HepG2 (cell line): Measurements from ENCODE around the gene SEC31B. TPM values are rescaled to one million over a fixed set of nuclear protein-coding genes. Genes with fewer than 3 reads are reported as not detected.

Source experiments
- AGO2 ChIP-seq: fragments of 200-400 bp; formaldehyde crosslinking; optimal IDR thresholded peaks from 2 replicates; pipeline ENCODE3; 2017; ENCODE audit warnings: mild to moderate bottlenecking, low read depth, low read length, moderate library complexity
- CAMTA2 ChIP-seq: sonication (generic); formaldehyde crosslinking; IDR thresholded peaks from 2 replicates; pipeline ENCODE4 v1.4.0; 2020; ENCODE audit warnings: mild to moderate bottlenecking, missing genetic modification reagents, borderline replicate concordance
- CHD2 ChIP-seq: IDR thresholded peaks from 2 replicates; pipeline ENCODE4 v1.6.1; 2011; ENCODE audit warnings: low read depth, low read length, improper control_type of control experiment
- HNF1A ChIP-seq, 2 experiments: sonication (generic) in 1 of 2; formaldehyde crosslinking in 1 of 2; IDR thresholded peaks; 2 replicates each; pipeline versions ENCODE4 v1.4.0 to v1.6.1; 2016 to 2020; ENCODE audit warnings: borderline replicate concordance in 1 of 2, low read depth in 1 of 2, mild to moderate bottlenecking in 1 of 2, missing genetic modification reagents in 1 of 2
- KDM2A ChIP-seq: sonication (generic); formaldehyde crosslinking; IDR thresholded peaks from 2 replicates; pipeline ENCODE4 v1.4.0; 2020; ENCODE audit warnings: low read depth, missing genetic modification reagents, borderline replicate concordance
- MTF1 ChIP-seq: sonication (generic); formaldehyde crosslinking; IDR thresholded peaks from 2 replicates; pipeline ENCODE4 v1.5.0; 2020; ENCODE audit warnings: missing genetic modification reagents
- PITX1 ChIP-seq: sonication (generic); formaldehyde crosslinking; IDR thresholded peaks from 2 replicates; pipeline ENCODE4 v1.5.1; 2020; ENCODE audit warnings: mild to moderate bottlenecking, missing genetic modification reagents
- SRY ChIP-seq: sonication (generic); formaldehyde crosslinking; IDR thresholded peaks from 2 replicates; pipeline ENCODE4 v1.8.0; 2022; ENCODE audit warnings: mild to moderate bottlenecking, missing genetic modification reagents
- YY1 ChIP-seq: IDR thresholded peaks from 2 replicates; pipeline ENCODE4 v1.6.1; 2011; ENCODE audit warnings: low read length, low read depth, moderate library complexity, mild to moderate bottlenecking; ENCODE audit not compliant: insufficient read depth, insufficient replicate concordance
- ZNF616 ChIP-seq: sonication (generic); formaldehyde crosslinking; IDR thresholded peaks from 2 replicates; pipeline ENCODE4 v1.5.0; 2020; ENCODE audit warnings: low read depth, mild to moderate bottlenecking, missing genetic modification reagents
- ZNF879 ChIP-seq: sonication (generic); formaldehyde crosslinking; IDR thresholded peaks from 2 replicates; pipeline ENCODE4 v1.8.1; 2023; ENCODE audit warnings: missing genetic modification reagents
- ZSCAN29 ChIP-seq: sonication (generic); formaldehyde crosslinking; conservative IDR thresholded peaks from 2 replicates; pipeline ENCODE4 v1.4.0; 2020; ENCODE audit warnings: mild to moderate bottlenecking, missing genetic modification reagents
- polyA plus RNA-seq, 8 experiments: library from polyadenylated mRNA; depleted of rRNA in 3 of 8; stranded (reverse) in 7 of 8; unstranded in 1 of 8; fragments of >200 nt; fragmentation: Illumina TruSeq in 4 of 8; extraction: Trizol in 4 of 8; gene quantifications; 2 replicates each; pipeline versions ENCODE4 v1.2.1 to v1.2.3, GENCODE V29; 2011 to 2016; ENCODE audit warnings: low read depth in 4 of 8, missing spikeins in 1 of 8, mixed read lengths in 1 of 8; ENCODE audit not compliant: insufficient read depth in 1 of 8
- total RNA-seq, 5 experiments: library from RNA; depleted of rRNA; stranded (reverse); fragments of >200 nt; fragmentation: Illumina TruSeq; extraction: Trizol; gene quantifications; 2 replicates each; pipeline ENCODE4 v1.2.3, GENCODE V29; 2016; ENCODE audit warnings: low read depth in 1 of 5
- TF ChIP-seq, protein P1 (sequence below): sonication (generic); formaldehyde crosslinking; IDR thresholded peaks from 2 replicates; pipeline ENCODE4 v1.4.0; 2020; ENCODE audit warnings: missing genetic modification reagents
- TF ChIP-seq, protein P2 (sequence below): sonication (generic); formaldehyde crosslinking; IDR thresholded peaks from 2 replicates; pipeline ENCODE4 v1.5.1; 2020; ENCODE audit warnings: mild to moderate bottlenecking, missing genetic modification reagents, borderline replicate concordance

The SEC31B gene
- total and polyA plus RNA-seq, 2 of the 13 experiments (the other 11 are each of a cell fraction or from before 2014, with no cell fraction given): 2.0 to 8.3 TPM

- TF ChIP-seq HNF1A (IDR thresholded peaks at IDR 0.05; ENCODE audit: low read depth) (0 out of 2 replicates have a peak, but pooled peaks have one; percentile 14), HNF1A (CRISPR knock-in tag; IDR thresholded peaks at IDR 0.05; ENCODE audit: borderline replicate concordance) (no peak), PITX1 (CRISPR knock-in tag) (peak; percentile 61; the same call in 1 of the 2 replicates), YY1 (peak; percentile 94), MTF1 (CRISPR knock-in tag) (no peak), CHD2 (no peak), SRY (CRISPR knock-in tag) (0 out of 2 replicates have a peak, but pooled peaks have one; percentile 51), AGO2 (no peak), ZNF879 (CRISPR knock-in tag) (no peak), ZSCAN29 (0 out of 2 replicates have a peak, but pooled peaks have one; percentile 25), ZNF616 (CRISPR knock-in tag) (no peak), KDM2A (CRISPR knock-in tag) (peak; percentile 67; the same call in 1 of the 2 replicates), CAMTA2 (CRISPR knock-in tag) (no peak)
- TF ChIP-seq, protein P1, sequence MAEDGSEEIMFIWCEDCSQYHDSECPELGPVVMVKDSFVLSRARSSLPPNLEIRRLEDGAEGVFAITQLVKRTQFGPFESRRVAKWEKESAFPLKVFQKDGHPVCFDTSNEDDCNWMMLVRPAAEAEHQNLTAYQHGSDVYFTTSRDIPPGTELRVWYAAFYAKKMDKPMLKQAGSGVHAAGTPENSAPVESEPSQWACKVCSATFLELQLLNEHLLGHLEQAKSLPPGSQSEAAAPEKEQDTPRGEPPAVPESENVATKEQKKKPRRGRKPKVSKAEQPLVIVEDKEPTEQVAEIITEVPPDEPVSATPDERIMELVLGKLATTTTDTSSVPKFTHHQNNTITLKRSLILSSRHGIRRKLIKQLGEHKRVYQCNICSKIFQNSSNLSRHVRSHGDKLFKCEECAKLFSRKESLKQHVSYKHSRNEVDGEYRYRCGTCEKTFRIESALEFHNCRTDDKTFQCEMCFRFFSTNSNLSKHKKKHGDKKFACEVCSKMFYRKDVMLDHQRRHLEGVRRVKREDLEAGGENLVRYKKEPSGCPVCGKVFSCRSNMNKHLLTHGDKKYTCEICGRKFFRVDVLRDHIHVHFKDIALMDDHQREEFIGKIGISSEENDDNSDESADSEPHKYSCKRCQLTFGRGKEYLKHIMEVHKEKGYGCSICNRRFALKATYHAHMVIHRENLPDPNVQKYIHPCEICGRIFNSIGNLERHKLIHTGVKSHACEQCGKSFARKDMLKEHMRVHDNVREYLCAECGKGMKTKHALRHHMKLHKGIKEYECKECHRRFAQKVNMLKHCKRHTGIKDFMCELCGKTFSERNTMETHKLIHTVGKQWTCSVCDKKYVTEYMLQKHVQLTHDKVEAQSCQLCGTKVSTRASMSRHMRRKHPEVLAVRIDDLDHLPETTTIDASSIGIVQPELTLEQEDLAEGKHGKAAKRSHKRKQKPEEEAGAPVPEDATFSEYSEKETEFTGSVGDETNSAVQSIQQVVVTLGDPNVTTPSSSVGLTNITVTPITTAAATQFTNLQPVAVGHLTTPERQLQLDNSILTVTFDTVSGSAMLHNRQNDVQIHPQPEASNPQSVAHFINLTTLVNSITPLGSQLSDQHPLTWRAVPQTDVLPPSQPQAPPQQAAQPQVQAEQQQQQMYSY: no peak
- TF ChIP-seq, protein P2, sequence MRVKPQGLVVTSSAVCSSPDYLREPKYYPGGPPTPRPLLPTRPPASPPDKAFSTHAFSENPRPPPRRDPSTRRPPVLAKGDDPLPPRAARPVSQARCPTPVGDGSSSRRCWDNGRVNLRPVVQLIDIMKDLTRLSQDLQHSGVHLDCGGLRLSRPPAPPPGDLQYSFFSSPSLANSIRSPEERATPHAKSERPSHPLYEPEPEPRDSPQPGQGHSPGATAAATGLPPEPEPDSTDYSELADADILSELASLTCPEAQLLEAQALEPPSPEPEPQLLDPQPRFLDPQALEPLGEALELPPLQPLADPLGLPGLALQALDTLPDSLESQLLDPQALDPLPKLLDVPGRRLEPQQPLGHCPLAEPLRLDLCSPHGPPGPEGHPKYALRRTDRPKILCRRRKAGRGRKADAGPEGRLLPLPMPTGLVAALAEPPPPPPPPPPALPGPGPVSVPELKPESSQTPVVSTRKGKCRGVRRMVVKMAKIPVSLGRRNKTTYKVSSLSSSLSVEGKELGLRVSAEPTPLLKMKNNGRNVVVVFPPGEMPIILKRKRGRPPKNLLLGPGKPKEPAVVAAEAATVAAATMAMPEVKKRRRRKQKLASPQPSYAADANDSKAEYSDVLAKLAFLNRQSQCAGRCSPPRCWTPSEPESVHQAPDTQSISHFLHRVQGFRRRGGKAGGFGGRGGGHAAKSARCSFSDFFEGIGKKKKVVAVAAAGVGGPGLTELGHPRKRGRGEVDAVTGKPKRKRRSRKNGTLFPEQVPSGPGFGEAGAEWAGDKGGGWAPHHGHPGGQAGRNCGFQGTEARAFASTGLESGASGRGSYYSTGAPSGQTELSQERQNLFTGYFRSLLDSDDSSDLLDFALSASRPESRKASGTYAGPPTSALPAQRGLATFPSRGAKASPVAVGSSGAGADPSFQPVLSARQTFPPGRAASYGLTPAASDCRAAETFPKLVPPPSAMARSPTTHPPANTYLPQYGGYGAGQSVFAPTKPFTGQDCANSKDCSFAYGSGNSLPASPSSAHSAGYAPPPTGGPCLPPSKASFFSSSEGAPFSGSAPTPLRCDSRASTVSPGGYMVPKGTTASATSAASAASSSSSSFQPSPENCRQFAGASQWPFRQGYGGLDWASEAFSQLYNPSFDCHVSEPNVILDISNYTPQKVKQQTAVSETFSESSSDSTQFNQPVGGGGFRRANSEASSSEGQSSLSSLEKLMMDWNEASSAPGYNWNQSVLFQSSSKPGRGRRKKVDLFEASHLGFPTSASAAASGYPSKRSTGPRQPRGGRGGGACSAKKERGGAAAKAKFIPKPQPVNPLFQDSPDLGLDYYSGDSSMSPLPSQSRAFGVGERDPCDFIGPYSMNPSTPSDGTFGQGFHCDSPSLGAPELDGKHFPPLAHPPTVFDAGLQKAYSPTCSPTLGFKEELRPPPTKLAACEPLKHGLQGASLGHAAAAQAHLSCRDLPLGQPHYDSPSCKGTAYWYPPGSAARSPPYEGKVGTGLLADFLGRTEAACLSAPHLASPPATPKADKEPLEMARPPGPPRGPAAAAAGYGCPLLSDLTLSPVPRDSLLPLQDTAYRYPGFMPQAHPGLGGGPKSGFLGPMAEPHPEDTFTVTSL: no peak
Observed at GRCh38 chr10:100529475-100530298, 10.0 kb upstream of the SEC31B start, which contains the start of gene NDUFB8 (continued).
